Dendritic cell treated with granulocyte-macrophage colony-stimulating factor and Interleukin-4, amounts not matched to agents 40 ng/mL and 50 ng/mL, for 4 days (primary cell): ENCODE measurements around the gene RAB3IL1.
"Not testable (repeated sequence)": the region's sequence is repeated elsewhere in the genome, so short reads cannot be mapped to it uniquely, and the experiment has no call there.

Experiments used
- H3K27ac Mint-ChIP-seq: one replicate; pipeline ENCODE4 v1.8.0; 2022; ENCODE audit warnings: mild to moderate bottlenecking, mixed read lengths
- H3K27me3 Mint-ChIP-seq: one replicate; pipeline ENCODE4 v1.8.0; 2022; ENCODE audit warnings: mild to moderate bottlenecking, mixed read lengths
- H3K36me3 Mint-ChIP-seq: one replicate; pipeline ENCODE4 v1.8.0; 2022; ENCODE audit warnings: low read depth, mixed read lengths
- H3K4me1 Mint-ChIP-seq: one replicate; pipeline ENCODE4 v1.8.0; 2022; ENCODE audit warnings: low read depth, mixed read lengths
- H3K4me3 Mint-ChIP-seq: one replicate; pipeline ENCODE4 v1.8.0; 2022; ENCODE audit warnings: mild to moderate bottlenecking, moderate library complexity, mixed read lengths
- H3K9me3 Mint-ChIP-seq: one replicate; pipeline ENCODE4 v1.8.0; 2022; ENCODE audit warnings: mixed read lengths
- intact Hi-C: fragments of 100-400 bp; cut with micrococcal nuclease; formaldehyde crosslinking; loops from one replicate; pipeline ENCODE4 v1.15.0; 2022

RAB3IL1 gene

DNA sequence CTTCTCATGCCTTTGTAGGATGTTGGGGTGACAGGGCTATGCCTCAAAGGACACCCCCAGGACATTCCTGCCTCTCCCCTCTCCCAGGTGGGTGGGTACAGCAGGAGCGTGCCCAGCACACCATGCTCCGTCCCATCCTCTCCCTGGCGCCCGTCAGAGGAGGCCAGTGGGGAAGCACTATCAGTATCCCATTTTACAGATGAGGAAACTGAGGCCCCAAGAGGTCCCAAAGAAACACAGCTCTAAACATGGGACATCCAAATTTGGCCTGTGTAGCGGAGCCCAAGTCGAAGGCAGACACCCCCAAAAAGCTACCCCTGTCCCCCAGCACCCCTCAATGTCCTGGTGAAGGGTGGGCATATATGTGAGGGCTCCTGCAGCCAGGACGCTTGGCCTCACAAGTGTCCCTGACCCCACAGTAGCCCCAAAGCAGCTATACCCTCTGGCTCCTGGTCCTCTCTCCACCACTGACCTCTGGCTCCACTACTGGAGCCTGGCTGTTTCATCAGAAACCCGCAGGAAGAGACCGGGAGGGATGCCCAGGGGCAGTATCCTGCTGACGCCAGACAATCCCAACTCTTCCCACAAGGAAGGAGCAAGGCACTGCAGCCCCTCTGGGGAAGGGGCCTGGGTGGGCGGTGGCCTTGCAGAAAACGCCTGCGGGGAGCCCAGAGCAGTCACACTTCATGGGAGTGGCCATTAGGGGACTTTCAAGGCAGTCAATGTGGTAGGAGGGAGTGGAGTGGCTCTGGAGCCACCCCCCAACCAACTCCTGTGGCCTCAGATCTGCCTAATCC is 31.4 kb downstream of the RAB3IL1 start:
- no peaks in the 10 kb centered on the region for H3K36me3 Mint-ChIP-seq
- intact Hi-C loops, result no loop called here
- peaks cover 9% of the 10 kb centered on the region for H3K4me1 Mint-ChIP-seq
- H3K4me3 Mint-ChIP-seq, result no peak overlapping the region
- peaks cover 12% of the 10 kb centered on the region for H3K27me3 Mint-ChIP-seq
- H3K27ac Mint-ChIP-seq, result no peak overlapping the region
- H3K9me3 Mint-ChIP-seq, result no peaks in the 10 kb centered on the region

DNA sequence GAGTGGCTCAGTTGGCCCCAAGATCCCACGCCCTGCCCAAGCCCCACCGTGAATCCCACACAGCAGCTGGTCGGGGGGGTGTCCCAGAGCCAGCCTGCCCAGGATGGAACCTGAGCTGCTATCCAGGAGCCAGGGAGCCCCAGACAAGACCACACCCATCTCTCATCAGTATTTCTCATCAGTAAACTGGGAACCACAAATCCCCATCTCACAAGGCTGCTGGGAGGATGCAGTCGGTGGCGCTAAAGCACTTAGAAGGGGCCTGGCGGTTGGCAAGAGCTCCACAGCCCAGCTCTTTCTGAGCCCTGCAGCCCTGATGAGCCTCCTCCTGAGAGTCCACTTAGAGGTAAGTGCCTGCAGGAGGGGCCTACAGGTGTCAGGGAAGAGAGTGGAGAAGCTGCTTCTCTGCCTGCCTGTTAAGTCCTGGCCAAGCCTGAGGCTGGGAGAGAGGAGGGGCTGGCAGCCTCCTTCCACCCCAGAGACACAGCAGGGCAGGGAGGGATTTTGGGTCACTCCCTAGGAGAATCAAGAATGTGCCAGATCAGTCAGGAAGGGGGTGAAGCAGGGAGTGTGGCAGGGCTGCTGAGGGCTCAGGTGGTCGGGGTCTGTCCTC is 32.1 kb downstream of the RAB3IL1 start:
- Mint-ChIP-seq H3K4me1 (peaks cover 4% of the 10 kb centered on the region), H3K36me3 (no peaks in the 10 kb centered on the region), H3K4me3 (no peak overlapping the region), H3K27ac (no peak overlapping the region), H3K9me3 (no peaks in the 10 kb centered on the region), H3K27me3 (peaks cover 10% of the 10 kb centered on the region)
- intact Hi-C loops, result no loop called here

DNA sequence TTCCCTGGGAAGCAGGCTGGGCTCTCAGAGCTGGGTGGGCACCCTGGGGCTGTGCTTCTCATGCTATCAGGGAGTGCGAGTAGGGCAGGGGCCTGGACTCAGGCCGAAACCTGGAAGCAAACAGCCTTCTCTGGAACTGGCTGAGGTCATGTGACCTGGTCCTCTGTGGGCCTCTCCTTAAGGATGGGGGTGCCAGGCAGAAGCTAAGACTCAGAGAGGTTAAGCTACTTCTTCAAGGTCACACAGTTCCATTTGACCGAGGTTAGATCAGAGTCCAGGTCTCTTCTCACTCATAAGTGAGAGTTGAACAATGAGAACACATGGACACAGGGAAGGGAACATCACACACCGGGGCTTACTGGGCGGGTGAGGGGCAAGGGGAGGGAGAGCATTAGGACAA is 33.4 kb downstream of the RAB3IL1 start:
- Mint-ChIP-seq H3K4me1 (no peaks in the 10 kb centered on the region), H3K27me3 (peaks cover 11% of the 10 kb centered on the region), H3K36me3 (no peaks in the 10 kb centered on the region), H3K27ac (no peak overlapping the region), H3K9me3 (no peaks in the 10 kb centered on the region), H3K4me3 (no peak overlapping the region)
- intact Hi-C loops, result no loop called here

DNA sequence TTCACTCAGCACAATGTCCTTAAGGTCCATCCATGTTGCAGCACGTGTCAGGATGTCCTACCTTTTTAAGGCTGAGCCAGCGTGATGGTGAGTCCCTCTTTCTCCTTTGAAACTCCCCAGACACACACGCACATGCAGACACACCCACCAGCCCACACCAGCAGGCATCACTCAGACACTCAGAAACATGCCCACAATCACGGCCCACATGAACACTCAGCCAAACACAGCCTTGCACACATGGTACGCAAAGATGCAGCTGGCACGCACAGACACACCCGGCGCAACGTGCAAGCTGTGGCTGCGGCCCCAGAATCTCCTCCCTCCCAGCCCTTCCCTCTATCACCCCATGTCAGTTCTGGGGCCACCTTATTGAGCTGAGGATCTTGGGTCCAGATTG is 34.0 kb downstream of the RAB3IL1 start:
- Mint-ChIP-seq H3K4me3 (no peak overlapping the region), H3K36me3 (no peaks in the 10 kb centered on the region), H3K9me3 (no peaks in the 10 kb centered on the region), H3K4me1 (no peaks in the 10 kb centered on the region), H3K27me3 (peaks cover 11% of the 10 kb centered on the region), H3K27ac (no peak overlapping the region)
- intact Hi-C loops, result no loop called here

DNA sequence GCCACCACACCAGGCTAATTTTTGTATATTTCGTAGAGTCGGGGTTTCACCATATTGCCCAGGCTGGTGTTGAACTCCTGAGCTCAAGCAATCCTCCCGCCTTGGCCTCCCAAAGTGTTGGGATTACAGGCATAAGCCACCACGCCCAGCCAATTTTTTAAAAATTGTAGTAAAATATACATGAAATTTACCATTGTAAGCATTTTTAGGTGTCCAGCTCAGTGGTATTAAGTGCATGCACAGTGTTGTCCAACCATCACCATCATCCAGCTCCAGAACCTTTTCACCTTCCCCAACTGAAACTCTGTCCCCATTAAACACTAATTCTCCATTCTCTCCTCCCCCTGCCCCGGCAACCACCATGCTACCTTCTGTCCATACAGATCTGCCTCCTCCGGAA is 34.5 kb downstream of the RAB3IL1 start:
- H3K27me3 Mint-ChIP-seq, result peaks cover 11% of the 10 kb centered on the region
- no peak overlapping the region for H3K4me3 Mint-ChIP-seq
- no peaks in the 10 kb centered on the region for H3K4me1 Mint-ChIP-seq
- intact Hi-C loops, result no loop called here
- H3K9me3 Mint-ChIP-seq, result no peaks in the 10 kb centered on the region
- no peaks in the 10 kb centered on the region for H3K36me3 Mint-ChIP-seq
- no peak overlapping the region for H3K27ac Mint-ChIP-seq

DNA sequence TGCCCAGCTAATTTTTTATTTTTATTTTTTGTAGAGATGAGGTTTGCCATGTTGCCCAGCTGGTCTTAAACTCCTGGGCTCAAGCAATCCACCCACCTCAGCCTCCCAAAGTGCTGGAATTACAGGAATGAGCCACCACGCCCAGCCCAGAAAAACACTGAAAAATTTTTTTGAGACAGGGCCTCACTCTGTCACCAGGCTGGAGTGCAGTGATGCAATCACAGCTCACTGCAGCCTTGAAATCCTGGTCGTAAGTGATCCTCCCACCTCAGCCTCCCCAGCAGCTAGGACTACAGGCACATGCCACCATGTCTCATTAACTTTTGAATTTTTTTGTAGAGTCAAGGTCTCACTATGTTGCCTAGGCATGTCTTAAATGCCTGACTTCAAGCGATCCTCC is 35.1 kb downstream of the RAB3IL1 start:
- intact Hi-C loops, H3K4me3 Mint-ChIP-seq, H3K9me3 Mint-ChIP-seq, H3K36me3 Mint-ChIP-seq, H3K27ac Mint-ChIP-seq, H3K27me3 Mint-ChIP-seq, H3K4me1 Mint-ChIP-seq: not testable (repeated sequence)

DNA sequence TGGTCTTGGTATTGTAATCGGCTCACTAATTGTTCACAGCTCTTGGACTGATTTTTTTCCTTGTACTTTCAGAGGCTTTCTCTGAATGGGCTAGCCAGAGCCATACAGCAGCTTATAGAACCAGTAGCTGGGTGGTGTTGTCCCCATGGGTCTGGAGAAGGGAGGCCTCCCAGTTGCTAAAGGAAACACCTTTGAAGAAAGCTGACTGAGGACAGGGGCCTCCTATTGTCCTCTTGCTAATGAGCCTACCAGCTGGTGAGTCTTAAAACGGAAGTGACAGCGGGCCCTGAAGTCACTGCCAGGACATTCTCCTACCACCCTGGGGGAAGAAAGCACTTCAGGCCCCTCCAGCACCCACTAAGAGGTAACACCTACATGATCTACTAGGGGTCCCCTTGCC is 36.0 kb downstream of the RAB3IL1 start:
- Mint-ChIP-seq H3K4me1 (no peaks in the 10 kb centered on the region), H3K36me3 (no peaks in the 10 kb centered on the region), H3K27ac (no peak overlapping the region), H3K4me3 (no peak overlapping the region), H3K9me3 (no peaks in the 10 kb centered on the region), H3K27me3 (peaks cover 6% of the 10 kb centered on the region)
- intact Hi-C loops, result no loop called here

DNA sequence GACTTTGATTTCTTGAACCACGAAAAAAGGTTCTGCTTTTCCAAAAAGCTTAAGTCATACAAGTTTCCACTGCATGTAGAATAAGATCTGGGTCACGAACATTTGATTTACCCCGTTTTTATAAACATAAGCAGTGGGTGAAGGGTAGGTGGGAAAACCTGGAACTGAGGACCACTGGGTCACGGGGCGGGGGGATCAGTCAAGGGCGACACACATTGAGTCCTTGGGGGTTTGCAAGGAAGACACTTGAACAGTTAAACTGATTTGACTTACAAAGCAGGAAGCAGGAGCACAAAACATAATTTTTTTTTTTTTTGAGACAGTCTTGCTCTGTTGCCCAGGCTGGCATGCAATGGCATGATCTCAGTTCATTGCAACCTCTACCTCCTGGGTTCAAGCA is 36.9 kb downstream of the RAB3IL1 start:
- no peak overlapping the region for H3K4me3 Mint-ChIP-seq
- H3K36me3 Mint-ChIP-seq, result no peaks in the 10 kb centered on the region
- H3K9me3 Mint-ChIP-seq, result no peaks in the 10 kb centered on the region
- H3K4me1 Mint-ChIP-seq, result no peaks in the 10 kb centered on the region
- no peak overlapping the region for H3K27ac Mint-ChIP-seq
- intact Hi-C loops, result no loop called here
- peaks cover 6% of the 10 kb centered on the region for H3K27me3 Mint-ChIP-seq

DNA sequence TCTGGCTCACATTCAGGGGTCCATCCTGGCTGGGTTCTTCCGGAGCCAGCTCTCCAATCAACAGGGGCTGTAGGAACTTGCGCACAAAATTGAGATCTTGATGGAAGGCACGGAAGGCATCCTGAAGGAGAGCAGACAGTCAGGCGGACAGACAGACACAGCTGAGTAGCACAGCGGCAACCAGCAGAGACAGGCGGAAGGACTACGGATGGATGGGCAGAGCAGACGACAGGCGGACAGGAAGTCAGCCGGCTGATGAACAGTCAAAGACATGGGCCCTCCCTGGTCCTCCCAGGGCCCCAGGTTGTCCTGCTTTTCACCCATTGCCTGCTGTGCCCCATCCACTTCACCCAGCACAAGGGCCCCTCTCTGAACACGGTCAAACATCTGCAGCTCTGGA is 37.3 kb downstream of the RAB3IL1 start:
- H3K27me3 Mint-ChIP-seq, result peaks cover 6% of the 10 kb centered on the region
- H3K4me1 Mint-ChIP-seq, result no peaks in the 10 kb centered on the region
- H3K27ac Mint-ChIP-seq, result no peak overlapping the region
- intact Hi-C loops, result no loop called here
- H3K4me3 Mint-ChIP-seq, result no peak overlapping the region
- H3K9me3 Mint-ChIP-seq, result no peaks in the 10 kb centered on the region
- no peaks in the 10 kb centered on the region for H3K36me3 Mint-ChIP-seq

DNA sequence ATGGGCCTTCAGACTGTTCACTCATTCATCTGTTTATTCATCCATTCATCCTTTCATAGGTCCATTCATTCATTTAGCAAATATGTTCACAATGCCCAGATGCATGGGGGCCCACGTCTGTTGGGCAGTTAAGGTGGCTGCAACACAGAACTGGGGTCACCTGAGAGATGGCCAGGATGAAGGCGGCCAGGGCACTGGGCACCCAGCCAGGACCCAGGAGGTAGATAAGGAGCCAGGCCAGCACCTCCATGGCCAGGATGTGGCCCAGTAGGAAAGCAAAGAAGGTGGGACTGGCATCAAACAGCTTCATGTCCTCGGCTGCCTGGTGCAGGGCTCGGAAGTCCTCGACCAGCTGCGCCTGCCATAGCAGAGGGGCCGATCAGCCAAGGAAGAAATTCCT is 38.2 kb downstream of the RAB3IL1 start:
- no peaks in the 10 kb centered on the region for H3K36me3 Mint-ChIP-seq
- H3K27ac Mint-ChIP-seq, result no peak overlapping the region
- peaks cover 8% of the 10 kb centered on the region for H3K27me3 Mint-ChIP-seq
- no peak overlapping the region for H3K4me3 Mint-ChIP-seq
- H3K4me1 Mint-ChIP-seq, result no peaks in the 10 kb centered on the region
- intact Hi-C loops, result no loop called here
- no peaks in the 10 kb centered on the region for H3K9me3 Mint-ChIP-seq

DNA sequence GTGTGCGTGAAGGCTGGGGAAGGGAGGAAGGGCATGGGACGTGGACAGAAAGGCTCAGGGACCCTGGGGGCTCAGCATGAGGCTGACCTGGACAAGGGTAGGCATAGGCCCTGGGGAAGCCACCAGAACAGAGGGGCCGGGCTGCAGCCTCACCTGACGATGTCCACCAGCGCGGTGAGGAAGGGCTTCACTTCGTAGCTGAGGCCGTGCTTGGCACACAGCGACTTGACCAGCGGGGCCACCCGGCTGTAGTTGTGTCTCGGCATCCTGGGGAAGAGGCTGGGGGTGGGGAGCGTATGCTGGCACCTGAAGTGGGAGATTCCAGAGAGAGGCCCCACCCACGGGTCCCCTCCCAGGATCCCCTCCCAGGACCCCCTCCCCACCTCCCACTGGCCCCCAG is 41.7 kb downstream of the RAB3IL1 start:
- no peak overlapping the region for H3K4me3 Mint-ChIP-seq
- intact Hi-C loops, result no loop called here
- H3K9me3 Mint-ChIP-seq, result no peaks in the 10 kb centered on the region
- H3K27me3 Mint-ChIP-seq, result peaks cover 24% of the 10 kb centered on the region
- no peak overlapping the region for H3K27ac Mint-ChIP-seq
- H3K36me3 Mint-ChIP-seq, result no peaks in the 10 kb centered on the region
- peaks cover 8% of the 10 kb centered on the region for H3K4me1 Mint-ChIP-seq

DNA sequence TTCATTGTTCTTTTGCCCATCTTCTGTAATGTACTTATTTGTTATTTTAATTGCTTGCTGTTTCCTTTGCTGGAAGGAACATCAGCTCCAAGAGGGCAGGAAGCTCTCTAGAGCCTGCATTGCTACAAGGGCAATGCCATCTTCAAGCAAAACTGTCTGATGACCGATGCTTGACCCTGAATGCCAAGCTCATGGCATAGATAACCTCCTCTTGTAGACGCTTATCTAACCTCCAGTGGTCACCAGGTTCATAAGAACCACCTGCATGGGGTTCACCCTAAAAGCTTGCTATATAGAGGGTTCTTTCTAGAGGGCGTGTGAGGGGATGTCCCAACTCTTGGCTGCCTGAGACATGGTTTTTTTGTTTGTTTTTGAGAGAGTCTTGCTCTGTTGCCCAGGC is 42.5 kb downstream of the RAB3IL1 start:
- Mint-ChIP-seq H3K4me1 (peaks cover 10% of the 10 kb centered on the region), H3K9me3 (no peaks in the 10 kb centered on the region), H3K27me3 (peaks cover 21% of the 10 kb centered on the region), H3K27ac (no peak overlapping the region), H3K4me3 (no peak overlapping the region), H3K36me3 (no peaks in the 10 kb centered on the region)
- intact Hi-C loops, result no loop called here

DNA sequence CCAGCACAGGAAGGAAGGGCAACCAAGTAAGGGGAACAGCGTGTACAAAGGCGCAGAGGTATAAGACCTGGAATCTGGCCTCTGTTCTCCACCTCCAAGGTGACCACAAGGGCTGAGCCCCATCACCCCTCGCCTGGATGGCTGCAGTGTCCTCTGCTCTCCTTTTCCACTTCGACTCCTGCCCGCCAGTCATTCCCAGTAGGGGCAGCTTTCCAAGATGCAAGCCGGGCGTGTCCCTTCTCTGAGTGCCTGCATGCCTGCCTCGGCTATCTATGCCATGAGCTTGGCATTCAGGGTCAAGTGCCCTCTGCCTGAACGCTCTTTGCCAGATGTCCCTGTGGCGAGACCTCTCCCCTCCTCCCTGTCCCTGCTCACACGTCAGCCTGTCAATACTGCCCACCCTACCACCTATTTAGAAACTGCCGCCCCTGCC is 43.0 kb downstream of the RAB3IL1 start:
- Mint-ChIP-seq H3K9me3 (no peaks in the 10 kb centered on the region), H3K4me1 (peaks cover 15% of the 10 kb centered on the region), H3K27ac (no peak overlapping the region), H3K27me3 (peaks cover 23% of the 10 kb centered on the region), H3K36me3 (no peaks in the 10 kb centered on the region), H3K4me3 (no peak overlapping the region)
- intact Hi-C loops, result no loop called here

DNA sequence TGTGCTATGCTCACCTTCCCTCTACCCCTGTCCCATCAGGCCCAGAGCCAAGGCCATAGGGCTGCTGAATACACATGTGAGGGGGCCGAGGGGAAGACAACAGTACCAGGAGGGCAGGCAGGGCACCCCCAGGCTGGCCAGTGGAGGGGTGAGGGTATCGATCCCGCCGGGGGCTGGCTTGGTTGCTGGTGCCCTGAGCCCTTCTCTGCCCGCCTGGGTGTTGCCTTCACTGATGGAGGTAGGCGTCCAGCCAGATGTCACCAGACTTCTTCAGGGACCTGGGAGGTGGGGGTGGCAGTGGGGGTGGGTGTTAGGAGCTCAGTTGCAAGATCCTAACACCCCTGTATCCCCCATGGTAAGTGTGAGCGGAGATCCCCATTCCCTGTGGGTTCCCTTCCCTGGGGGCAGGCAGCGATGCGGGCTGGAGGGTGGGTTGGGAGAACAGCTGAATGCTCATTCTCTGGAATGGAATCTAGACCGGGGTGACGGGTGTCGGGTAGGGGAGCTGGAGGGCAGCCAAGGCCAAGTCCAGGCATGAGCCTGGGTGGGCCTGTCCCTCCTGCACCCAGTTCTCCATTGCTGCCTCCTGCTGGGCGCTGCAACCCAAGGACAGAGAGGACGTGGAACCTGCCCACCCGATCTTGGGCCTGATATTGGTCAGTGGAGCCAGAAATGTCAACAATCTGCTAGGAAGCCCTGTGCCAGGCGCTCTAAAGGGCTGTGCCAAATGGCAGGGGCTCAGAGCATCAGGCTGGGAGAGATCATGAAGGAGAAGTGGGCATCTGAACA is 43.6 kb downstream of the RAB3IL1 start:
- peaks cover 21% of the 10 kb centered on the region for H3K4me1 Mint-ChIP-seq
- H3K27ac Mint-ChIP-seq, result no peak overlapping the region
- no peak overlapping the region for H3K4me3 Mint-ChIP-seq
- intact Hi-C loops, result no loop called here
- H3K9me3 Mint-ChIP-seq, result no peaks in the 10 kb centered on the region
- peaks cover 23% of the 10 kb centered on the region for H3K27me3 Mint-ChIP-seq
- H3K36me3 Mint-ChIP-seq, result no peaks in the 10 kb centered on the region
